GM15510 (cell line): ENCODE measurements around the gene ZNF330.

Experiments
- POLR2A ChIP-seq: IDR thresholded peaks from 3 replicates; pipeline ENCODE4 v1.6.1; 2011; ENCODE audit warnings: borderline replicate concordance; ENCODE audit not compliant: insufficient read length; ENCODE audit errors: extremely low read depth

The ZNF330 gene

DNA sequence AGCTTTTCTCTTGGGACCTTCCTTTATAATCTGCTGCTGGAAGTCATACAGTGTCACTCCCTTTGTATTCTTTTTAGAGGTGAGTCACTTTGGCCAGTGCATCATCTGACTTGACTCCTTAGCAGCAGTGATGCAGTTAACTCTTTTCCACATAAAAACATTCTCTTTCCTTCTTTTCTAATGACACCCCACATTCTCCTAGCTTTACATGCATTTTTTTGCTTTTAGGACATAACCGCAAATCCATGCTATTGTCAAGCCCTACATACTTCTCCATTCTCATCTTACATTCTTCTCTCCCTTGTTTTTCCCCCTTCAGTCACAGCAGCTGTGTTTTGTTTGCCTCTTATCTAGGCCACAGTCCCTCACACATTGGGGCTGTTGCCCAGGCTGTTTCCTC is 55.1 kb downstream of the ZNF330 start:
- TF ChIP-seq POLR2A, result no peak

GRCh38 chr4:141283152-141283551 is 62.5 kb downstream of the ZNF330 start:
- TF ChIP-seq POLR2A, result no peak

GRCh38 chr4:141283563-141283962 is 62.9 kb downstream of the ZNF330 start:
- TF ChIP-seq POLR2A, result no peak
